GM12873 (cell line): ENCODE measurements around the gene PUS1.

ENCODE experiments used
- CTCF ChIP-seq: IDR thresholded peaks from 2 replicates; pipeline ENCODE4 v1.5.1; 2012; ENCODE audit warnings: low read depth, mild to moderate bottlenecking, moderate library complexity, low read length, control low read depth; ENCODE audit not compliant: insufficient read depth; ENCODE audit errors: missing control alignments

The PUS1 gene

GRCh38 chr12:131946757-131947156 lies 17.7 kb downstream of the PUS1 start:
- no peak for TF ChIP-seq CTCF

- no peak for TF ChIP-seq CTCF
Observed at GRCh38 chr12:131947482-131948027, 18.5 kb downstream of the PUS1 start.

GRCh38 chr12:131948166-131948712 lies 19.2 kb downstream of the PUS1 start:
- TF ChIP-seq CTCF, result no peak

- TF ChIP-seq CTCF, result peak; percentile 67
Observed at GRCh38 chr12:131949431-131950181, 20.5 kb downstream of the PUS1 start, which contains the start of gene EP400. TSS of gene EP400 (plus strand) at chr12:131949942. CDS start at chr12:131960620, 10,678 bp downstream.

GRCh38 chr12:131950182-131950913 lies 21.3 kb downstream of the PUS1 start:
- no peak for TF ChIP-seq CTCF

GRCh38 chr12:131959116-131959515 lies 30.0 kb downstream of the PUS1 start:
- TF ChIP-seq CTCF, result no peak
